CD4-positive, alpha-beta T cell treated with Interleukin-17A for 4 hours (primary cell): Measurements from ENCODE around the gene SH3PXD2A.
"Not testable (repeated sequence)": the region's sequence is repeated elsewhere in the genome, so short reads cannot be mapped to it uniquely, and the experiment has no call there.

Experiments
- DNase-seq: peaks from one replicate; pipeline ENCODE4 v3.0.0-alpha.2; 2020; ENCODE audit warnings: mixed read lengths

SH3PXD2A gene

DNA sequence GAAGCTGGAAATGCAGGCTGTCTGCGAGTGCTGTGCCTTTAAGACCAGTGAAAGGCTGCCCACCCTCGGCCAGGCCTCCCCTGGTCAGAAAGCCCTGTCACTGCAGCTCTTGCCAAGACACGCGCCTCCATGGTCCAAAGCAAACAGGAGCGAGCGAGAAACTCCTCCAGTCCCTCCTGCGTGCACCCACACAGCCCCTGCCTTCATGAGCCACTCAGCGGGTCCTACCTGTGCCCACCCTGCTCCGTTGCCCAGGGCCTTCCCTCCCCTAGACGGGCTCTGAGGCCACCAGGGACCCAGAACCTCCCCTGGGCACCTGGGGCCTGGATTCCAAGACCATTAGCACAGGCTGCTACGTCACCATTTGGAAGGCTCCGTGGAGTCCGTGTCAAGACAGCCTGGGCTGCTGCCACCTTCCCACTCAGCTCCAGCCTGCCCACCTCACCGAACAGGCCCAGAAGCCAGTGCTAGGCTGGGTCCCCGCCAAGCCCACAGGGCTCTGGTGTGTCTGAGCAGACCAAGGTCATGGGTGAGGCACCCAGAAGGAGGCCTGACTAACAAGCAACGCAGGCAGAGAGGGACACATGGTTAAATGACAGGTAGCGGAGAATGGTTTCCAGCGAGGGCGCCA is 217.3 kb downstream of the SH3PXD2A start:
- DNase-seq = no peak

DNA sequence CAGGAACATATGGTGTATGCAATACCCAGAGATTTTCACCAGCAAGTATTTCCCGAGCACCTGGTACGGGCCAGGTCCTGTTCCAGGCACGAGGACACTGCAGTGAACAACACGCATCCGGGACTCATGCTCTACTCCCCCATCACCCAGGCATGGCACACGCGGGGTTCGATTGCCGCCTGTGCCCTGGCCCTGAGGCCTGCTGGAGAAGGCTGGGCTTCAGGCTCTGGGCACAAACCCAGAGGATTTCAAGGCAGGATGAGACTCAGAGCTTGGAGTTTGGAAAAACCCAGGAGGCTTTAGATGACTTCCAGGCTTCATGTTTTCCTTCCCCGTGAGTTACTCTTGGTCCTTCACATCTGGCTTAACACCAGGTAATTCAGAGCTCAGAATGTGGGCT is 218.4 kb downstream of the SH3PXD2A start:
- no peak for DNase-seq

DNA sequence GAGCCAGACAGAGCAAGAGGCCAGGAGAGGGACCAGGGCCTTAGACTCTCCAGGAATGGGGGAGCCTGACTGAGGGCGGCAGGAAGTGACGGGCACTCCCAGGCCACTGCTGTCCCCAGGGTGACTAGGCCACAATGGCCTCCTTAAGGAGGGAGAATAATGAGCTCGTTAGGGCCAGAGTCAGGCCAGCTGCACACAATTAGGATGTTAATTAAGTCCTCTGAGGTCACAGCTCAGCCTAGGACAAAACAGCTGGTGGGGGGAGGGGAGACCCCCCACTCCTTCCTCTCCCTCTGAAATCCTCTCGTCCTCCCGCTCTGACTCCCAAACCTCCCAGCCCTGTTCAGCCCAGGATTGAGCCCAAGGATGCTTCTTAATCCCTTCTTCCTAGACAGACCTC is 218.9 kb downstream of the SH3PXD2A start:
- no peak for DNase-seq

DNA sequence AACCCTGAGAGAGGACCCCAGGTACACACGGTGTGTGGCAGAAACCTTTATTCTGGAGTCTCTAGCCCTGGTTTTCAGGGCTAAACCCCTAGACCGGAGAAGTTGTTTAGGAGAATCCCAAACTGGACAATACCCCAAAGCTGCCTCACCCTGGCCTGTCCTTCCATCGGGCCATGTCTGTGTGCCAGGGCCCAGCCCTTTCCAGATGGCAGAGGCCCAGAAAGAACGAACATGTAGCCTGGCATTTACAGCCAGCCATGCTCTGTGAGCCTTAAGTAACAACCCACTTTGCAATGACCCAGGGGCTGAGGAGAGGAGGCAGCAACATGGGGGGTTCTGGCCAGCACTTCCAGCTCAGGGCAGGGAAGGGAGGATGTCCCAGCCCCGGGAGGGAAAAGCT is 219.8 kb downstream of the SH3PXD2A start:
- no peak for DNase-seq

DNA sequence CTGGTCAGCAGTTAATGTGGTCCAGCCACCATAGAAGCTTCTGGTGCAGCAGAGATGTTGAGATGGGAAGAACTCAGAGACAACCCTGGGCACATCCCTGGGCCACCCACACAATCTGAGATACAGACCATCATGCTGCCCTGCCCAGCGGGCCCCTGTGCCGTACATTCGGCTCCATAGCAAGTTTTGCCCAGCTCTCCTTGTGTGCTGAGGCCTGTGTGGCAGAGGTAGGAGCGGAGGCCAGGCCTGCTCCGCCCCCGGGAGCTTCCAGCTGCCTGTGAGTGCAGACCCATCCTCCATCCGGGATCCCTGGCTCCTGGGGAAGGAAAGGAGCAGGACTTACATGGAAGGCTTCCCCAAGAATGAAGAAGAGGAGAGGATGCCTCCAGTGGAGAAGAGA is 221.5 kb downstream of the SH3PXD2A start:
- DNase-seq = no peak

DNA sequence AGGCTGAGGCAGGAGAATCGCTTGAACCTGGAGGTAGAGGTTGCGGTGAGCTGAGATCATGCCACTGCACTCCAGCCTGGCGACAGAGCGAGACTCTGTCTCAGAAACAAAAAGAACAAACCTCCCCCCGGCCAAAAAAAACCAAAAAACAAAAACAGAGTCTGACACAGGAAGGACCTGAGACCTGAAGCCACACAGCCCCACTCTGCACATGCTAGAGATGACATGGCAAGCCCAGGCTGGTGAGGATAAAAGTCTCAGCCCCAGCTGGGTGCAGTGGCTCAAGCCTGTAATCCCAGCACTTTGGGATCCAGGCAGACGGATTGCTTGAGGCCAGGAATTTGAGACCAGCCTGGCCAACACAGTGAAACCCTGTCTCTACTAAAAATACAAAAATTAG is 222.5 kb downstream of the SH3PXD2A start:
- not testable (repeated sequence) for DNase-seq

DNA sequence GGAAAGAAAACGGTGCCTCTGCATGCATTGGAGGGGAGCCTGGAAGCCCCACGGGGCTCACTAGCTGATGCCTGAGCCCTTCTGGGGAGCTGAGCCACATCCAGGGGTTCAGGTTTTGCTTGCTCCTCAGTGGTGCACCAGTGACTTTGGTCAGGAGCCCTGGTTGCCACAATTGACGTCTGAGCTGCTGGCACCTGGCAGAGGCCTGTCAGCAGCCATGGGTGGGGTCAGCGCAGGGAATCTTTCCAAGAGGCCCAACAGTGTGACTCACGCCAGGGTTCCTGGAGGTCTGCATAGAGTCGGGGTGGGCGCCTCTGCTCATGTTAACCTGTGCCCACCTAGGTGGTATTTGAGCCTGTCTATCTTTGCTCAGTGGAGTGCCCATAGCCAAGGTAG is 223.1 kb downstream of the SH3PXD2A start:
- no peak for DNase-seq

DNA sequence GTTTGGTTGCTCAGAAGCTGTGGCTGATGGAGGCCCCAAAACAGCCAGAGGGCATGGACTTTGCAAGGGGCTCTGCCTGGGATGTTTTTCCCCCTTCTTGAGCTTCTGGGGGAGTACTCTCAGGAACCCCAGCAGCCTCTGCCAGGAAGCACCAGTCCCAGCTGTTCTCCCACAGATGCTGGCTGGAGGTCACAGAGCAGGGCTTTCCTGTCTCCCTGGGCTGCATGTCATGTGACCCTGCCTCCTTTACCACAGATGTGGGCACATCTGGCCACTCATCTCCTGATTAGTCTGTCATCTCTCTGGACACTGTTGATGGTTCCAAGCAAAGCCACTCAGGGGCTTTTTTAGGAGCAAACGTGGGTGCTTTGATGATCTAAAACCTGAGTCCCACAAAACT is 225.2 kb downstream of the SH3PXD2A start:
- DNase-seq = no peak

DNA sequence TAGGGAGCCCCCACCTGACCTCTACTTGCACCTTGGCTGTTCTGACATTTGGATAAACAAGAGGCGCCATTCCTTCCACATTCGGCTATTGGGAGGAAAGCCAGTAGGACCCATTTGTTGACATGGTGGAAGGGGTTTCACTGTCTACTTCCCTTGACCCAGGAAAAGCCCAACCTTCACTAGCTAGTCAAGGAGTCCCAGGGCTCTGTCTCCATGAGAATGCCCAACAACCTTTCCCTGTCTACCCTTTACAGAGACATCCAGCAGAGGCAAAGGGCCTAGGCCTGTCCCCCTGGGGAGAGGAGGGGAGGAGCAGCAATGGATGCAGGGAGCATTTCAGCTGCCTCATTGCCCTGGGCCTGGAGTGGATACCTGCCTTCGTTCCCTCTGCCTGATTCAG is 225.8 kb downstream of the SH3PXD2A start:
- DNase-seq = no peak

DNA sequence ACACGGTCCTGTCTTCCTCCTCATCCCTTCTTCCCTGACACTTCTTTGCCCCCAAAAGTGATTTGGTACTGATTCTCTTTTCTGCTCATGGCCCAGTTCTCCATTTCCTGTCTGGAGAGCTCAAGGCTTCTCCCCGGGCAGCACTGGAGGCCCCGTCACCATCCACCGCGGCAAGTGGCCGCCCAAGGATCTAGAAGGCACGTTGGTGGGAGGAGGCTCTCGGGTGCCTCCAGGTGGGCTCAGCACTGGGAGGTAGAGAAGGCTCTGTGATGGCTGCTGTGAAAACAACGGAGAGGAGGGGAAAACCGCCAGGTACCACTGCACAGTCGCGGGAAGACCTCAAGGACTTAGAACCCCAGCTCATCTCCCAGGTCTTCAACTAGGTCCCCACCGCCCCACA is 227.5 kb downstream of the SH3PXD2A start:
- no peak for DNase-seq

DNA sequence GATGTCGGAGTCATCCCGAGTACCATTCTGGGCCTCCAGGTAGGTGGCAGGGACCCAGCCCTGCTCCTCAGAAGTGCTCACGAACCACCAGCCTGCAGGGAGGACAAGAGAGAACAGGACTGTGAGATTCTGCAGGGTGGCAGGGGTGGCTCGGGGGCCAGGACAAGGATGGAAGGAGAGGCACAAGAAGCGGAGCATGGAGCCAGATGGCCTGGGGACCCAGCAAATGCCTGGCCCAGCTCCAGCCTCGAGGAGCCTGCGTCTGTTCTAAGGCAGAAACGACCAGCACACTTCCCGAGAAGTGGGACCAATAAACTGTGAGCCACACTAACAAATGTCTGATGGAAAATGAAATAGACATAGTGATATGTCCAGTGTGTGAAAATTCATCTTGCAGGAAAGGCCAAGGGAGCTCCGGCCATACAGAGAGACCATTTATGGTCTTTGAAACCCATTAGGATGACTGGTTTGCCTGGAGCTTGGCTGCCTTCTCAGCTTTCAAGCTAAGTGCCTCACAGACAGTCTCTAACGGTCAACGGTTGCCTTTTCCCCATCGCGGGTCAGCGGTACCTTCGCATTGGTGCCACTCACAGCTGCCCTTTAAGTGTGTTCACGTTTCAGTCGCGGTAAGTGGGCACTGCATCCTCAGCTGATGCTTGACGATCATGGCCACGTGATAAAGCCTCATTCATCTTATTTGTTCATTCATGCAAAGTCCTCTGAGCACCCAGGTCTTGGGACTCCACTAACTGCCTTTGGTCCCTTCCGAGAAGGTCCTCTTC is 228.1 kb downstream of the SH3PXD2A start:
- DNase-seq = no peak

DNA sequence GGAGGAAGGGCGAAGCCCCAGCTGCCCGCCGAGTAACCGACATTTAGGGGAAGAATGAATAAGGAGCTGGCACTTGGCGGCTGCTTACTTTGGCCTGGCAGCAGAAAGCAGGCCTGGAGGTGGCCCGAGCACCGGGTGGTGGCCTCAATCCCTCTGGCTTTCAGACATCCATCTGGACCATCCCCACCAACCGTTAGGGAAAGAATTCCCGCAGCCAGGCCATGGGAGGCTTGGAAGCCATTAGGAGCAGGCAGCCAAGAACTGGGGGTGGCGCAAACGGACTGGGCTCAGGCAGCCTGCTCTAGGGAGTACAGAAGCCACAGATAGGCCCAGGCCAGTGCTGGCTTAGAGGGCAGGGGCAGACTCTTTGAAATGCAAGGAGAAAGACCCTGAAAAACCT is 229.2 kb downstream of the SH3PXD2A start:
- DNase-seq = no peak

DNA sequence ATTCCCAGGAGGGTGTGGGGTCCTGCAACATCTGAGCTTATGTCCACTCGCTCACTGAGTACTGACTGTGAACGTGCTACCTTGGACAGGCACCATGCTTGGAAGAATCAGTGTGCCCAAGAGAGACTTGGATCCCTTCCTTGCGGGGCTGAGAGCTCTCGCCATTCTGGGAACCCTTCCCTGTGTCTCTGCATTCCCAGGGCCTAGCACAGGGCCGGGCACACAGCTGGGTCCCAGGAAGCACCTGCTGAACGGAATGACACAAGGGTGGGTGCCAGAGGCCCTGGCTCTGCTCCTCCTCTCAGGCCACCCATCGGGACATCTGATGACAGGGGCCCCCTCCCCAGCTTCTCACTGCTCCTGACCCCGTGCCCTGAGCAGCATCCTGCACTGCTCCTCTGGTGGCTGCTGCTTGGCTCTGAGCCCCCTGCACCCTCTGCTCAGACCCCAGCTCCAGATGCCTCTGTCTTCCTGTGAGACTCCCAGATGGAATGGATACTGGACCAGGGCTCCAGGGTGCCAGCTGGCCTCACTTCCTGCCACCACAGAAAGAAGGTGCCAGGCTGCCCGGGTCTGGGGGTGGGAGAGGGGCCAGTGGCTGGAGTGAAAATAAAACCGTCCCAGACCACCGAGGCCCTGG is 232.3 kb downstream of the SH3PXD2A start:
- DNase-seq = no peak

DNA sequence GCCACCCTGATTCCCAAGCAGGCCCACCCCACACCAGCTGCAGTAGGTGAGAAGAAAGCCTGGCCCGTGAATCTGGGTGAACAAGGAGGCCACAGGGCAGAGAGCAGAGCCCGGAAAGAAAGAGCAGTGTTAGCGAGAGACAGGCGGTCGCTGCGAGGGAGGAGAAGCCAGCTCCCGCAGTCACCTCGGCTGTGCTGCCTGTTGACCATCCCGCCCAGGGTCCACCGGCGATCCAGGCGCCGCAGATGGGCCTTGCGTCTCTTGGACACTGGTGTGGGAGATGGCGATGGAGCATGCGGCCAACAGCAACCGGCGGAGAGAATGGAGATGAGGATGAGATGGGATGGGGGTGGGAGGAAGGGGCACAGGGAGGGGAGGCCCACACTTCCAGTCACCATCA is 233.1 kb downstream of the SH3PXD2A start:
- DNase-seq = no peak

DNA sequence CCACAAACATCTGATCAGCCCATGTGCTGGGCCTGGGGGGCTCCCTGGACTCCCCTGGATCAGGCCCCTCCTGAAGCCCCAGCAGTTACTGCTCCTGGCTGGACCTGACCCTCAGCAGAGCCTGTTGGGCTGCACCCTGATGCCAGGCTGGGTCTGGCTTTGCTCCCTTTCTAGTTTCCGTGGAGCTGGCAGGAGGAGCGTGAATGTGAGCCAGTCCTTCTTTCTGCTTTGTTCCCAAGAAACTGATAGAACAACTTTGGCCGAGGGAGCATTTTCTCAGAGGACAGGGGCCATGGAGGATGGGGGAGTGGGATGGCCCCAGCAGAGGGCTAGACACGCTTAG is 233.6 kb downstream of the SH3PXD2A start:
- no peak for DNase-seq

DNA sequence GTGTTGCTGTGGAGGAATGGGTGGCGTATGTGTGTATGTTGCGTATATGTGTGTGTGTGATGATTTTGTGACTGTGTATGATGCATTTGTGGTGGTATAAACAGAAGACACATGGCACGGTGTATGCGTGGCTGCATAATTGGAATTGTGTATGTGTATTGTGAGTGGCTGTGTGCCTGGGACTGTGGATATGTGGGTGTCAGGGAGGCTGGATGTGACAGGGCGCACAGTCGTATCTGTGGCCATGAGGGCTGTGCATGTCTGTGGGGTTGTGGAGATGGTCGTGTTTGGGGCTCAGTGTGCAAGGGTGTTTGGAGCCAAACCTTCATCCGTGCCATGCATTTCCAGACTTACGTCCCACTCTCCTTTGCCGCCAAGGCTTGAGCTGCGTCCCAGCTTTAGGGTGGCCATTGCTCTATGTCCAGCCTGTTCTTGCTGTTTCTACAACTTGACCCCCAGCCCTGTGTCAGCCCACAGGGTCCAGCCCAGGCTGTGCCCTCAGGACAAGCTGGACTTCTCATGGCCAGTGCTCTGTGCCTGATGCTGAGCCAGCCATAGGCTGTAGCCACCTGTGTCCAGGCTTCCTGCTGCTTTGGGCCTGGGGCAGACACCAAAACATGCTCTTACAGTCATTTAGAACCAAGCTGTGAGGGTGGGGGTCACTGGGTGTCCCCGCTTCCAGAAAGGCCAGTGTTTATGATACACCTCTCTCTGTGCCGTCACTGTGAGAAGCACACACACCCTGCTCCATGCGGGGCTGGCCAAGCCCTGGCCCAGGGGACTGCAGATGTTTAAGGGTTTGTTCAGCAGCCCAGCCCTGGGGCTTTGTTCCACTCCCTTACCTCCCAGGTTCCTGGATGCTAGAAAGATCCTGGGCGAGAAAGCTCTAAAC is 234.2 kb downstream of the SH3PXD2A start:
- DNase-seq = no peak

DNA sequence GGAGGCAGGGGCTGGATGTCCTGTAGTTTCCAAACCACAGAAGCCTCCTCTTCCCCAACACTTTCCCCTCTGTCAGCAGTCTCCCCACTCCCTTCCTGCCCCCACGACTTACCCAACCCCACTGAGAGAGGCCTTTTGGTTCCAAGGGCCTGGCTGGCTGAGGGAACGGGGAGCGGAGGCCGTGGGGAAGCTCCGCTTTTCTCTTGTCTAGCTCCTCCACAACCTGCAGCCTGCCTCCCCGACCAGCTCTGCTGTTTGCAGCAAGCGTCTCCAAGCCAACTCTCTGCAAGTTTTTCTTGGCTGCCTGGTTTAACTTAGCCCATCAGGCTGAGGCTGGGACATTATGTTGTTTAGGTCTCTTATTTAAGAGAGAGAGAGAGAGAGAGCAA is 235.0 kb downstream of the SH3PXD2A start:
- DNase-seq = no peak

DNA sequence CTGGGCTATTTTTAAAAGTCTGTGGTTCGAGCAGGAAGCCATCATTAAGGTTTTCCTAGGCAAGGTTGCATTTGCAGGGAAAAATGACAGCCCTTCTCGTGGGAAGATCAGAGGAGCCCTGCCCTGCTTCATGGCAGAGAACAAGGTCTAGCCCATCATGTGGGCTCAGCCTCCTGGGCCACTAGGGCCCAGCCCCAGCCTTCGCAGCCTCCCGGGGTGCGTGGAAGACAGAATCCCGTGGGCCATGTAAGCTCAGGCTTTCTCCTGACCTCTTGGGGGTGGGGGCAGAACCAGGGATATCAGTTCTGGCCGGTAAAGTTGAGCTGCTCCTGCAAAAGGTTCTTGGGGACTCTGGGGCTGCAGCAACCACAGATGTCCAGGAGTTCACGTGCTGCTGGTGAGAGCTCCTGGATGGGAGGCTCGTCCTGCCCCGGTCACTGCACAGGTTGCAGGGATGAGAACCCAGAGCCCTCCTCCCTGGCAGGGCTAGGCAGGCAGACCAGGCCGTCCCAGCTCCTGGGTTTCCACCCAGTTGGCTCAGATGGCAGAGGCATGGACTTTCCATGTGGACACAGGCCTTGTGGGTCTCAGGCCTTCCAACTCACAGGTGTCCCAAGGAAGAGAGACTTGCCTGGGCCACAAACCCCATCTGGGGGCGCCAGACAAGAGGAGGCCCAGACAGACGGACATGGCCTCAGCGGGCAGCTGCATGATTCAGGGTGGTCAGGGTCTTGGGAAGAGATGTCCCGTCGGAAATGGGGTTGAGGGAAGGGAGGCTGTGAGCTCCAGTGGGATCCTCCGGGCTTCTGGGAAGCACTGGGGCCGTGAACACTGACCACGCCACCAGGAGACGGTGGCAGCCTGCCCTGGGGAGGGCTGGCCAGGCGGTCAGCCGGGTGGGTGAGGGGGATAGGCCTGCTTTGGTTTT is 235.7 kb downstream of the SH3PXD2A start:
- DNase-seq = no peak

DNA sequence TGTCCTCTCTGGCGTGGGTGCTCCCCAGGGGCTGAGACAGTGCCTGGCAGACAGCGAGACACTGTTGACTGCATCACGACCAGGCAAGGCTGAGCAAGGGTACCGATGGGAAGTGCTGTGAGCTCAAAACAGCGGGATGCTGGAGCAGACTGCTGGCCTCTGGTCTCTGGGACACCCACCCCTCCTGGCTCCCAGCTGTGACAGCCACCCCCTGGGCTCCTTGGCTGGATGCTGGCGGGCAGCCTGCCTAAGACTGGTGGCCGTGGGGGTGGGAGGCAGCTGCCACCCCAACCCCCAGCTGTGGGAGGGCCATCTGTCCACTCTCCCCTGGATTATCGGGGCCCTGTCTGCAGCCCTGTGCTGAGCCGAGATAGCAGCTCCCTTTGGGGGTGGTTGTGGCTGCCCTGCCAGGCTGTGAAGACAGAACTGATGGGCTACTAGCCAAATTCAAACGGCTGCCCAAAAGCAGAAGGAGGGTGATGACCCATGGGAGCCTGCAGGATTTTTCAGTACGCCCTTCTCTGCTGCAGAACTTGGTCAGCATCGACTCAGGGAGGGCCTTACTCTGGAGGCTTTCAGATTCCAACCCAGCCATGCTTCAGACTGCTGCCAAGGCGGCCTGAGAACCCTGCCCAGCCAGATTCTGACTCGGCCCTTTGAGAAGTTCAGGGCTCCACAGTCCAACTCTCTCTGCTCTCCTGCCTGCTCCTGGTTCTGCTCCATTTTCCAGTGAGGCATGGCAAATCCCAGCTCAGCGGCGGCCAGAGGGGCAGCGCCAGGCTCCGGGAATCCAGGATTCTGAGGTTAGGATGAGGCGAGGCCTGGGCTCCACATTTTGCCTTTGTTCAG is 236.6 kb downstream of the SH3PXD2A start:
- DNase-seq = no peak

DNA sequence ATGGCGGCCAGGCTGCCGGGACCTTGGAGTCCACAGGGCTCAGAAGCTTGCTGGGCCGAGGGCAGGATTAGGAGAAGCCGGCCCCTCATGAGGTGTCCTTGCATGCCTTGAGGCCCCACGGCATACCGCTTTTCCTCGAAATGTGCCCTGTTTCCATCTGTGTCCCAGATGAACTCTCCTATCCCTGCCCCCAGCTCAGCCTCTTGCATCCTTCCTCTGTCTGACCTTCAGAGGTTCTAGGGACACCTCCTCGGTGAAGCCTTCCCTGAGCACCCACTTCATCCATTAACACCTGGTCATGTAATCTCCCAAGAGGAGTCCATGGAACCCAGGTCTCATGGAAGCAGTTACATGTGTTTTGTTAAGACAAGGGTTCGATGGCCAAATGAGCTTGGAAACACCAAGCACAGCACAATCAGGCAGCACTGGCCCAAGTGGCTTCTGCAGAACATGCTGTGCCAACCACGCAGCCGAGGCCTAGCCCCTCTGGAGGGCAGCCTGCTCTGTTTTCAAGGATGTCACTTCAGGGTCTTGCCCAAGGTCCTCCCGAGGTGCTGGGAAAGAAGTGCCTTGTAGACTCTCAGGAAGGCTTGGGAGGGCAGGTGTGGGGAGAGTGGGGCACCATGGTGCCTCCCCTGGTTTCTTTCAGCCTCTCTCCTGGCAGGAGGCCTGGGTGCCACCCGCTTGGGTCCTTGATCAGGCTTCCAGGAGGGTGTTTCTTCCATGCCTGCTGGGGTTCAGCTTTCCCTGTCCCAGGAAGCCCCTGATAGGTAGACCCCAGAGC is 237.6 kb downstream of the SH3PXD2A start:
- DNase-seq = no peak
